HL-60 (cell line): ENCODE data around the gene RBM33.

ENCODE experiments used
- CTCF ChIP-seq: IDR thresholded peaks from one replicate; pipeline ENCODE4 v1.5.1; 2011; ENCODE audit warnings: low read length, control low read depth, inconsistent platforms; ENCODE audit not compliant: insufficient read depth
- POLR2AphosphoS5 ChIP-seq: IDR thresholded peaks from 2 replicates; pipeline ENCODE4 v1.6.1; 2012; ENCODE audit warnings: low read depth

GRCh38 chr7:155749578-155749977 lies 105.1 kb downstream of the RBM33 start:
- TF ChIP-seq CTCF (no peak), POLR2AphosphoS5 (no peak)
